DOHH2 (cell line): ENCODE measurements around the gene COX17.

Source experiments
- H3F3A ChIP-seq: fragments of 200-600 bp; sonication (generic), shearing (Covaris generic); 2 replicates; pipeline ENCODE4 v1.6.0; 2016; ENCODE audit warnings: antibody characterized with exemption, mild to moderate bottlenecking; ENCODE audit not compliant: control insufficient read depth, insufficient read depth
- H3K27ac ChIP-seq: fragments of 200-600 bp; sonication (generic); 2 replicates; pipeline ENCODE4 v1.5.1; 2014; ENCODE audit warnings: low read depth, mild to moderate bottlenecking, low read length, moderate library complexity
- H3K27me3 ChIP-seq: fragments of 200-600 bp; sonication (generic); 2 replicates; pipeline ENCODE4 v1.6.1; 2014; ENCODE audit warnings: mild to moderate bottlenecking, low read length, mixed read lengths; ENCODE audit not compliant: control insufficient read depth
- H3K36me3 ChIP-seq: fragments of 200-600 bp; sonication (generic); 2 replicates; pipeline ENCODE4 v1.6.1; 2014; ENCODE audit warnings: mild to moderate bottlenecking, low read length, moderate library complexity, mixed read lengths; ENCODE audit not compliant: control insufficient read depth
- H3K4me1 ChIP-seq: fragments of 200-600 bp; sonication (generic); 2 replicates; pipeline ENCODE4 v1.6.1; 2014; ENCODE audit warnings: mild to moderate bottlenecking, low read length, mixed read lengths; ENCODE audit not compliant: control insufficient read depth
- H3K4me2 ChIP-seq: fragments of 200-600 bp; sonication (generic); 2 replicates; pipeline ENCODE4 v1.6.0; 2014; ENCODE audit warnings: mild to moderate bottlenecking, low read length, moderate library complexity
- H3K4me3 ChIP-seq: fragments of 200-600 bp; sonication (generic); 2 replicates; pipeline ENCODE4 v1.5.1; 2014; ENCODE audit warnings: mild to moderate bottlenecking, low read length, mixed read lengths
- H3K79me2 ChIP-seq: fragments of 200-600 bp; sonication (generic); 2 replicates; pipeline ENCODE4 v1.6.1; 2014; ENCODE audit warnings: mild to moderate bottlenecking, low read length, mixed read lengths; ENCODE audit not compliant: control insufficient read depth
- H3K9me2 ChIP-seq: fragments of 200-600 bp; sonication (generic); replicated peaks from 2 replicates; pipeline ENCODE4 v1.6.1; 2014; ENCODE audit warnings: mild to moderate bottlenecking, low read length, mixed read lengths; ENCODE audit not compliant: control insufficient read depth
- H3K9me3 ChIP-seq: fragments of 200-600 bp; sonication (generic); 2 replicates; pipeline ENCODE4 v1.6.1; 2014; ENCODE audit warnings: antibody characterized with exemption, low read length, mixed read lengths; ENCODE audit not compliant: control insufficient read depth, insufficient read depth
- H4K20me1 ChIP-seq: fragments of 200-600 bp; sonication (generic); 2 replicates; pipeline ENCODE4 v1.6.0; 2014; ENCODE audit warnings: low read depth, mild to moderate bottlenecking, antibody characterized with exemption, low read length, moderate library complexity; ENCODE audit not compliant: control insufficient read depth, insufficient read depth
- EZH2phosphoT487 ChIP-seq: fragments of 200-600 bp; sonication (generic); IDR thresholded peaks from 2 replicates; pipeline ENCODE4 v1.6.1; 2017; ENCODE audit warnings: borderline replicate concordance, mild to moderate bottlenecking, antibody characterized with exemption, low read length, moderate library complexity, mixed read lengths
- TF ChIP-seq, protein P1 (sequence below): fragments of 200-600 bp; sonication (generic); IDR thresholded peaks from one replicate; pipeline ENCODE4 v1.5.1; 2014; ENCODE audit warnings: antibody characterized with exemption, mild to moderate bottlenecking, low read depth, low read length; ENCODE audit not compliant: poor library complexity, severe bottlenecking

COX17 gene

DNA sequence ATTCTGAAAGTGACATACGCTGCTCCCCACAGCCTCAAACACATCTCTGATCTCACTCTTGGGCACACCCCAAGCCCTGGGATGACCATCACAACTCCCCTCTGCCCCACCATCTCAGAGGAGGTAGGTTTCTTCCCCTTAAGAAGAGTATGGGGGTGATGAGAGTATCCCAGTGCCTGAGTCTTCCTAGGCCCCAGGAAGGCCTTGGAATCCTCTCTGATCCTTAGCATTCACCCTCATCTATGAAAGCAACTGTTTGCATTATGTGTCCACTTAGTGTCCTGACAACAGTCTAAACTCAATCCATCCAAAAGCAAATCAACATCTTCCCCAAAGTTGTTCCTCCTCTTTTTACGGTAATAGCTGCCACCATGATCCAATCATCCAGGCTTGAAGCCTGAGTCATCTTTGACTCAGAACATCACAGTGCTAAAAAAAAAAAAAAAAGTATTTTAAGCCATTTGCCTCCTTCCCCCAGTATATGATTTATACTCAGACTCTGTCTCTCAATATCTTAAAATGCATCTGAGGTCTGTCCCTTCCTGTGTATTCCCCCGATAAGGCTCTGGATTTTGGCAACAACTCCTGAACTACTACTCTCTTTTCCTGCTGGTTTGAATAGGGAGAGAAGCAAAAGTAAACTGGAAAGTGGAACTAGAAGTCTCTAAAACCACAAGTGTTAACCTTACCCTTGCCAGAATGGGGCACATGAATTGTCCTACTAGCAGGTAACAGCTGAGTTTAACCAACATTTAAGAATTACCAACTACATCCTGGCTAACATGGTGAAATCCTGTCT, 39.3 kb downstream of the COX17 start:
- no peaks in the 10 kb centered on the region for H4K20me1 ChIP-seq
- TF ChIP-seq, protein P1, sequence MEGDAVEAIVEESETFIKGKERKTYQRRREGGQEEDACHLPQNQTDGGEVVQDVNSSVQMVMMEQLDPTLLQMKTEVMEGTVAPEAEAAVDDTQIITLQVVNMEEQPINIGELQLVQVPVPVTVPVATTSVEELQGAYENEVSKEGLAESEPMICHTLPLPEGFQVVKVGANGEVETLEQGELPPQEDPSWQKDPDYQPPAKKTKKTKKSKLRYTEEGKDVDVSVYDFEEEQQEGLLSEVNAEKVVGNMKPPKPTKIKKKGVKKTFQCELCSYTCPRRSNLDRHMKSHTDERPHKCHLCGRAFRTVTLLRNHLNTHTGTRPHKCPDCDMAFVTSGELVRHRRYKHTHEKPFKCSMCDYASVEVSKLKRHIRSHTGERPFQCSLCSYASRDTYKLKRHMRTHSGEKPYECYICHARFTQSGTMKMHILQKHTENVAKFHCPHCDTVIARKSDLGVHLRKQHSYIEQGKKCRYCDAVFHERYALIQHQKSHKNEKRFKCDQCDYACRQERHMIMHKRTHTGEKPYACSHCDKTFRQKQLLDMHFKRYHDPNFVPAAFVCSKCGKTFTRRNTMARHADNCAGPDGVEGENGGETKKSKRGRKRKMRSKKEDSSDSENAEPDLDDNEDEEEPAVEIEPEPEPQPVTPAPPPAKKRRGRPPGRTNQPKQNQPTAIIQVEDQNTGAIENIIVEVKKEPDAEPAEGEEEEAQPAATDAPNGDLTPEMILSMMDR: no peak
- TF ChIP-seq EZH2phosphoT487: no peak
- H3K79me2 ChIP-seq: no peaks in the 10 kb centered on the region
- H3K27ac ChIP-seq: no peak overlapping the region
- H3K4me3 ChIP-seq: no peak overlapping the region
- peaks cover 13% of the 10 kb centered on the region for H3K4me1 ChIP-seq
- no peak overlapping the region for H3K4me2 ChIP-seq
- H3K36me3 ChIP-seq: no peaks in the 10 kb centered on the region
- H3K27me3 ChIP-seq: 0 out of 2 replicates have a peak, but pooled peaks cover under 1% of the 10 kb centered on the region
- H3K9me2 ChIP-seq: no peaks in the 10 kb centered on the region
- no peaks in the 10 kb centered on the region for H3K9me3 ChIP-seq
- no peaks in the 10 kb centered on the region for H3F3A ChIP-seq

DNA sequence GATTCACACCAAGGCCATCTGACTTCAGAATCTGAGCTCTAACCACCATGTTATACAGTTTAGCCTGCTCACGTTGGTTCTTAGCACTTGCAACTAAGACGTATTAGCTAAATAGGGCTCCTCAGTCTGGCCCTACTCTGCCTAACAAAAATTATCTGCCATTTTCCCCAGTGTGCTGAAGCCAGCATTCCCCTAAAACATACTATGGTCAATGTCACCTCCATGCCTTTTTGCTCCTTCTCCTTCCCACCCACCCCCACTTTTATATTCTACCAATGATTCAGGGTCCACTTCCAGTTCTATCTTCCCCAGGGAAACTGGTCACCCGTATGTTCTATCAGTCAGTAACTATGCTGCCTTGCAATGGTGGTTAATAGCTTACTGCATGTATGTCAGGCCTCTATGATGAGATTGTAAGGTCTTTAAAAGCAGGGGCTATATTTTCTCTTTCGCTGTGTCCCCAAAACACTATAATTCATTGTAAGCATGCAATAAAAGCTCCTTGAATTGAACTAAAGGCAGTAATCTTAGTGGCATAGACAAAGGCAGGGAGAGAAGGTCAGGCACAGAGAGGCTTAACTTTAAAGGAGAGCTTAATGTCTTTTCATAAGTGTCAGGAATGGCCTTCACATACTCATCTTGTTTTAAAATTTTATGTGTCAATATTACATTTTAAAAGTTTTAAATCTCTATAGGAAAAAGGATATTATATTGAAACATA, 40.2 kb downstream of the COX17 start:
- H3K36me3 ChIP-seq: no peaks in the 10 kb centered on the region
- H3F3A ChIP-seq: no peaks in the 10 kb centered on the region
- no peak overlapping the region for H3K27ac ChIP-seq
- H3K9me2 ChIP-seq: no peaks in the 10 kb centered on the region
- peaks cover 13% of the 10 kb centered on the region for H3K4me1 ChIP-seq
- H3K4me2 ChIP-seq: no peak overlapping the region
- H4K20me1 ChIP-seq: no peaks in the 10 kb centered on the region
- TF ChIP-seq, protein P1: no peak
- no peak for TF ChIP-seq EZH2phosphoT487
- H3K9me3 ChIP-seq: no peaks in the 10 kb centered on the region
- H3K79me2 ChIP-seq: no peaks in the 10 kb centered on the region
- peaks cover 4% of the 10 kb centered on the region; the same call in 1 of the 2 replicates for H3K27me3 ChIP-seq
- no peak overlapping the region for H3K4me3 ChIP-seq

DNA sequence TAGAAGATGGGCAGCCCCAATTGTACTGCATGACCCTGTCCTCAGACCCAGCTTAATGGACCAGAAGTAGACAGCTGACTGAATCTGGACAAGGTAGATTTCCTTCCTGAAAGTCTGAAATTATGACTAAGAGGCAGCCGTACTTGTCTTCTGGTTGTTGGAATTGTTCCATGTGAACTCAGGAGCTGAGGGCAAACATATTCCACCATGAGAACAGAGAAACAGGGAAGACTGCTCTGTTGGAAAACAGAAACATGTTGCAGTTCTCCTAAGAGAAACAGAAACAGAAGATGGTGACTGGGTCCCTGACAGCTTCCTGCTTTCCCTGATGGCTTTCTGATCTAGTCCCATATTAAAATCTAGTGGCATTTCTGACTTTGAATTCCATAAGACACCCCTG, 41.0 kb downstream of the COX17 start:
- Histone ChIP-seq H3K4me1 (peaks cover 13% of the 10 kb centered on the region), H3F3A (no peaks in the 10 kb centered on the region), H3K27ac (no peak overlapping the region), H3K9me2 (no peaks in the 10 kb centered on the region), H3K27me3 (peaks cover 4% of the 10 kb centered on the region; the same call in 1 of the 2 replicates), H3K79me2 (no peaks in the 10 kb centered on the region), H3K4me3 (no peak overlapping the region), H3K36me3 (no peaks in the 10 kb centered on the region), H3K9me3 (no peaks in the 10 kb centered on the region), H3K4me2 (no peak overlapping the region), H4K20me1 (no peaks in the 10 kb centered on the region)
- TF ChIP-seq, protein P1: no peak
- TF ChIP-seq EZH2phosphoT487: no peak
